ENCODE measurements around the gene PPP1R13B.
A peak's percentile ranks its signal among the peaks of the same experiment; 100 is the strongest.

PPP1R13B gene

DNA sequence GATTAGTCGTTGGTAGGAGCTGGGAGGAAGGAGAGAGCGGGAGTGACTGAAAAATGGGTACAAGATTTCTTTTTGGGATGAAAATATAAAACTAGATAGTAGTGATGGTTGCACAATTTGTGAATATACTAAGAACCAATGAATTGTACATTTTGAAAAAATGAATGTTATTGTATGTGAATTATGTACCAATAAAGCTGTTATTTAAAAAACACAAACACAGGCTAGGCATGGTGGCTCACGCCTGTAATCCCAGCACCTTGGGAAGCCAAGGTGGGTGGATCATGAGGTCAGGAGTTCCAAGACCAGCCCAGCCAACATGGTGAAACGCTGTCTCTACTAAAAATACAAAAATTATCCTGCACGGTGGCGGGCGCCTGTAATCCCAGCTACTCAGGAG is 32.1 kb downstream of the PPP1R13B start:
- Histone ChIP-seq H4K8ac (ENCODE audit: low read depth, low read length) (no peak overlapping the region), H3K18ac (ENCODE audit: low read length) (no peak overlapping the region), H3K9me3 (replicated peaks in 1 of 2; ENCODE audit: control insufficient read depth in 2 of 2, insufficient read depth in 1 of 2, low read depth in 1 of 2, low read length in 2 of 2) (no peaks in the 10 kb centered on the region), H3K27me3 (ENCODE audit: control insufficient read depth in 3 of 3, insufficient read depth in 3 of 3, low read depth in 1 of 3, low read length in 3 of 3) (peaks cover 0 to 15% (median 0%) of the 10 kb centered on the region in 3 experiments), H2AK5ac (ENCODE audit: low read depth, low read length) (no peak overlapping the region), H2BK15ac (ENCODE audit: low read length) (no peak overlapping the region), H2AFZ (ENCODE audit: low read length) (no peak overlapping the region), H3K4me1 (ENCODE audit: control insufficient read depth in 2 of 2, insufficient read depth in 1 of 2, low read depth in 1 of 2, low read length in 2 of 2) (peaks cover 0 to 6% of the 10 kb centered on the region in 2 donors), H2BK5ac (ENCODE audit: low read length) (no peak overlapping the region), H2BK12ac (ENCODE audit: low read length) (no peak overlapping the region), H3K36me3 (replicated peaks in 1 of 2; ENCODE audit: control insufficient read depth in 2 of 2, insufficient read depth in 2 of 2, low read length in 2 of 2) (no peaks in the 10 kb centered on the region), H3K23ac (ENCODE audit: low read depth, low read length, poor library complexity) (no peak overlapping the region), H3K4me2 (ENCODE audit: insufficient read depth, low read length, poor library complexity, severe bottlenecking) (no peak overlapping the region), H3K27ac (replicated peaks; ENCODE audit: low read length) (no peak overlapping the region), H3K4ac (ENCODE audit: low read length) (no peak overlapping the region), H3K9ac (ENCODE audit: low read depth, low read length, poor library complexity) (no peak overlapping the region), H3K79me1 (ENCODE audit: low read depth, low read length) (no peaks in the 10 kb centered on the region), H3K4me3 (ENCODE audit: low read length in 2 of 2) (no peak overlapping the region), H3K14ac (ENCODE audit: low read length) (no peak overlapping the region), H4K91ac (ENCODE audit: low read depth, low read length, poor library complexity) (no peak overlapping the region), H2BK120ac (ENCODE audit: low read depth, low read length) (no peak overlapping the region)
- WGBS, 2 donors (ENCODE audit: extremely low coverage in 2 of 2, insufficient read length in 2 of 2, insufficient replicate concordance in 1 of 2): no CpG with 5 or more reads among the region's 7 CpGs
- no peak for DNase-seq (ENCODE audit: low spot score)

DNA sequence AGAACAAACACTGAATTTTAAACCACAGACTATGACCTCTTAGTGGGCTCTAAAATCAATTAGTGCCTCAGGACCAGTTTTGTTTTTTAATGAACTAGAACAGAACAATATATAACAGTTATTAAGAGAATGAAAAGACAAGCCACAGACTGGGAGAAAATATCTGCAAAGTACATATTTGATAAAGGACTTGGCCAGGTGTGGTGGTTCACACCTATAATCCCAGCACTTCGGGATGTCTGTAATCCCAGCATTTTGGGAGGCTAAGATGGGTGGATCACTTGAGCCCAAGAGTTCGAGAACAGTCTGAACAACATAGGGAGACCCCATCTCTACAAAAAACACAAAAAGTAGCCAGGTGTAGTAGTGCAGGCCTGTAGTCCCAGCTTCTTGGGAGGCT is 36.2 kb downstream of the PPP1R13B start:
- Histone ChIP-seq H3K79me1 (ENCODE audit: low read depth, low read length) (no peaks in the 10 kb centered on the region), H3K23ac (ENCODE audit: low read depth, low read length, poor library complexity) (no peak overlapping the region), H2BK120ac (ENCODE audit: low read depth, low read length) (no peak overlapping the region), H2BK5ac (ENCODE audit: low read length) (no peak overlapping the region), H2BK15ac (ENCODE audit: low read length) (no peak overlapping the region), H3K14ac (ENCODE audit: low read length) (no peak overlapping the region), H2AFZ (ENCODE audit: low read length) (no peak overlapping the region), H3K4me3 (ENCODE audit: low read length in 2 of 2) (no peak overlapping the region), H3K4ac (ENCODE audit: low read length) (no peak overlapping the region), H3K27ac (replicated peaks; ENCODE audit: low read length) (no peak overlapping the region), H2AK5ac (ENCODE audit: low read depth, low read length) (no peak overlapping the region), H4K8ac (ENCODE audit: low read depth, low read length) (no peak overlapping the region), H3K36me3 (replicated peaks in 1 of 2; ENCODE audit: control insufficient read depth in 2 of 2, insufficient read depth in 2 of 2, low read length in 2 of 2) (no peaks in the 10 kb centered on the region), H3K27me3 (ENCODE audit: control insufficient read depth in 3 of 3, insufficient read depth in 3 of 3, low read depth in 1 of 3, low read length in 3 of 3) (peaks cover 0 to 2% (median 0%) of the 10 kb centered on the region in 3 experiments), H4K91ac (ENCODE audit: low read depth, low read length, poor library complexity) (no peak overlapping the region), H3K18ac (ENCODE audit: low read length) (no peak overlapping the region), H3K9me3 (replicated peaks in 1 of 2; ENCODE audit: control insufficient read depth in 2 of 2, insufficient read depth in 1 of 2, low read depth in 1 of 2, low read length in 2 of 2) (no peaks in the 10 kb centered on the region), H3K9ac (ENCODE audit: low read depth, low read length, poor library complexity) (no peak overlapping the region), H3K4me2 (ENCODE audit: insufficient read depth, low read length, poor library complexity, severe bottlenecking) (no peak overlapping the region), H2BK12ac (ENCODE audit: low read length) (no peak overlapping the region), H3K4me1 (ENCODE audit: control insufficient read depth in 2 of 2, insufficient read depth in 1 of 2, low read depth in 1 of 2, low read length in 2 of 2) (no peaks in the 10 kb centered on the region)
- DNase-seq (ENCODE audit: low spot score): no peak
- WGBS, 2 donors (ENCODE audit: extremely low coverage in 2 of 2, insufficient read length in 2 of 2, insufficient replicate concordance in 1 of 2): no CpG with 5 or more reads among the region's 2 CpGs

DNA sequence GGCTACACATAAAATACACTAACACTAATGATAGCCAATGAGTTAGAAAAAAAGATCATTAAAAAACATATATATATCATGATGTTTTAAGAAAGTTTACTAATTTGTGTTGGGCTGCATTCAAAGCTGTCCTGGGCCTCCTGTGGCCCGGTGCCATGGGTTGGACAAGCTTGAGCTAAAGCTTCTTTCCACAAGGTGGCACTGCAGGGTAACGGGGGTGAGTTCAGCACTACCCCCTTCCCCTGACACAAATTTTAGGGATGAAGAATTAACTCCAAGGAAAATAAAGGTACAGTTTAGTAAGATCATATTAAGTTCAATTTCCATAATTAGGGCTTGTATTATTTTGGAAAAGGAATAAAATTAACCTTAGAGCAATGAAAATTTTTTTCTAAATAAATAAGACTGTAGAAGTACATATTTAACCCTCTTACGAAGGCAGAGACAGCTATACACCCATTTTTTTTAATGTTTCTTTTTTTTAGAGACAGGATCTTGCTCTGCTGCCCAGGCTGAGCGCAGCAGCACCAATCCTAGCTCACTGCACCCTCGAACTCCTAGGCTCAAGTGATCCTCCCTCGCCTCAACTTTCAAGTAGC is 38.9 kb downstream of the PPP1R13B start:
- no CpG with 5 or more reads among the region's 6 CpGs for WGBS, 2 donors (ENCODE audit: extremely low coverage in 2 of 2, insufficient read length in 2 of 2, insufficient replicate concordance in 1 of 2)
- H3K9me3 ChIP-seq (replicated peaks in 1 of 2; ENCODE audit: control insufficient read depth in 2 of 2, insufficient read depth in 1 of 2, low read depth in 1 of 2, low read length in 2 of 2): no peaks in the 10 kb centered on the region
- H3K4me1 ChIP-seq (ENCODE audit: control insufficient read depth in 2 of 2, insufficient read depth in 1 of 2, low read depth in 1 of 2, low read length in 2 of 2): no peaks in the 10 kb centered on the region
- peak; percentile 63 for DNase-seq (ENCODE audit: low spot score)
- no peak overlapping the region for H3K9ac ChIP-seq (ENCODE audit: low read depth, low read length, poor library complexity)
- no peak overlapping the region for H3K4me3 ChIP-seq (ENCODE audit: low read length in 2 of 2)
- no peak overlapping the region for H2AFZ ChIP-seq (ENCODE audit: low read length)
- no peak overlapping the region for H3K14ac ChIP-seq (ENCODE audit: low read length)
- no peaks in the 10 kb centered on the region for H3K79me1 ChIP-seq (ENCODE audit: low read depth, low read length)
- H2BK12ac ChIP-seq (ENCODE audit: low read length): no peak overlapping the region
- no peak overlapping the region for H2BK15ac ChIP-seq (ENCODE audit: low read length)
- H3K4me2 ChIP-seq (ENCODE audit: insufficient read depth, low read length, poor library complexity, severe bottlenecking): no peak overlapping the region
- H4K8ac ChIP-seq (ENCODE audit: low read depth, low read length): no peak overlapping the region
- no peaks in the 10 kb centered on the region for H3K36me3 ChIP-seq (replicated peaks in 1 of 2; ENCODE audit: control insufficient read depth in 2 of 2, insufficient read depth in 2 of 2, low read length in 2 of 2)
- peaks cover 0 to 8% (median 0%) of the 10 kb centered on the region in 3 experiments for H3K27me3 ChIP-seq (ENCODE audit: control insufficient read depth in 3 of 3, insufficient read depth in 3 of 3, low read depth in 1 of 3, low read length in 3 of 3)
- no peak overlapping the region for H2AK5ac ChIP-seq (ENCODE audit: low read depth, low read length)
- H3K18ac ChIP-seq (ENCODE audit: low read length): no peak overlapping the region
- H3K27ac ChIP-seq (replicated peaks; ENCODE audit: low read length): no peak overlapping the region
- H4K91ac ChIP-seq (ENCODE audit: low read depth, low read length, poor library complexity): no peak overlapping the region
- no peak overlapping the region for H2BK120ac ChIP-seq (ENCODE audit: low read depth, low read length)
- no peak overlapping the region for H3K23ac ChIP-seq (ENCODE audit: low read depth, low read length, poor library complexity)
- H3K4ac ChIP-seq (ENCODE audit: low read length): no peak overlapping the region
- no peak overlapping the region for H2BK5ac ChIP-seq (ENCODE audit: low read length)

GRCh38 chr14:103806805-103807204 is 40.6 kb downstream of the PPP1R13B start:
- Histone ChIP-seq H3K36me3 (replicated peaks in 1 of 2; ENCODE audit: control insufficient read depth in 2 of 2, insufficient read depth in 2 of 2, low read length in 2 of 2) (no peaks in the 10 kb centered on the region), H2BK5ac (ENCODE audit: low read length) (no peak overlapping the region), H3K14ac (ENCODE audit: low read length) (no peak overlapping the region), H3K4me2 (ENCODE audit: insufficient read depth, low read length, poor library complexity, severe bottlenecking) (no peak overlapping the region), H3K9me3 (replicated peaks in 1 of 2; ENCODE audit: control insufficient read depth in 2 of 2, insufficient read depth in 1 of 2, low read depth in 1 of 2, low read length in 2 of 2) (no peaks in the 10 kb centered on the region), H4K8ac (ENCODE audit: low read depth, low read length) (no peak overlapping the region), H2BK15ac (ENCODE audit: low read length) (no peak overlapping the region), H3K23ac (ENCODE audit: low read depth, low read length, poor library complexity) (no peak overlapping the region), H2BK120ac (ENCODE audit: low read depth, low read length) (no peak overlapping the region), H3K79me1 (ENCODE audit: low read depth, low read length) (no peaks in the 10 kb centered on the region), H3K27me3 (ENCODE audit: control insufficient read depth in 3 of 3, insufficient read depth in 3 of 3, low read depth in 1 of 3, low read length in 3 of 3) (peaks cover 0 to 8% (median 0%) of the 10 kb centered on the region in 3 experiments), H3K9ac (ENCODE audit: low read depth, low read length, poor library complexity) (no peak overlapping the region), H3K18ac (ENCODE audit: low read length) (no peak overlapping the region), H3K4me3 (ENCODE audit: low read length in 2 of 2) (no peak overlapping the region), H3K4ac (ENCODE audit: low read length) (no peak overlapping the region), H3K27ac (replicated peaks; ENCODE audit: low read length) (no peak overlapping the region), H3K4me1 (ENCODE audit: control insufficient read depth in 2 of 2, insufficient read depth in 1 of 2, low read depth in 1 of 2, low read length in 2 of 2) (no peaks in the 10 kb centered on the region), H2AFZ (ENCODE audit: low read length) (no peak overlapping the region), H2AK5ac (ENCODE audit: low read depth, low read length) (no peak overlapping the region), H4K91ac (ENCODE audit: low read depth, low read length, poor library complexity) (no peak overlapping the region), H2BK12ac (ENCODE audit: low read length) (no peak overlapping the region)
- no peak for DNase-seq (ENCODE audit: low spot score)
- no CpG with 5 or more reads among the region's 5 CpGs for WGBS, 2 donors (ENCODE audit: extremely low coverage in 2 of 2, insufficient read length in 2 of 2, insufficient replicate concordance in 1 of 2)
